Endometrial microvascular endothelial cells (primary cell): ENCODE data around the gene RBM23. TPM values are rescaled to one million over a fixed set of nuclear protein-coding genes. Genes with fewer than 3 reads are reported as not detected.

Experiments
- in situ Hi-C: cut with HindIII; loops from 2 replicates; pipeline ENCODE4 v1.10.0; 2017; ENCODE audit warnings: low sequenced_read_pairs, low pct_unique_long_range_greater_than_20kb; ENCODE audit errors: inconsistent ontology term
- total RNA-seq: library from RNA; depleted of rRNA; stranded (reverse); fragments of >200 nt; gene quantifications from one replicate; pipeline ENCODE4 v1.2.3, GENCODE V29; 2015; ENCODE audit errors: inconsistent ontology term

The RBM23 gene
- total RNA-seq, 1 donor from 2014 or later: 112 TPM

DNA sequence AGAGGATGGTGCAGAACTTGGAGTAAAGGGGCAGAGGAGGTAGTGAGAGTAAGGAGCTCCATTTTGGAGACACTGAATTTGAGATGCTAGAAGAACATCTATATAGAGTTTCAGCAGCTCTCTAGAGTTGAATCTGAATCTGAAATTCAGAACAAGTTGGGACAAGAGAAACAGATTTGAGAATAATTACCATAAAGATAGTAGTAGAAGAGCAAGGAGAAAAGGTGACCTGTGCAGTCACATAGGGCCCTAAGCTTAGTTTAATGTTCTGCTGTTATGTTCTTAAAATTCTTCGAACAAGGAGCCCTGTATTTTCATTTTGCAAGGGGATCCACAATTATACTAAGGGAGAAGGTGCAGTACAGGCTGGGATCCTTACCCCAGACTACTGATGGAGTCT, 28.5 kb downstream of the RBM23 start:
- in situ Hi-C loops: loop anchor here (10.0 kb wide), 1 partner anchor 306 kb away; the partner anchor contains the start of gene DAD1

DNA sequence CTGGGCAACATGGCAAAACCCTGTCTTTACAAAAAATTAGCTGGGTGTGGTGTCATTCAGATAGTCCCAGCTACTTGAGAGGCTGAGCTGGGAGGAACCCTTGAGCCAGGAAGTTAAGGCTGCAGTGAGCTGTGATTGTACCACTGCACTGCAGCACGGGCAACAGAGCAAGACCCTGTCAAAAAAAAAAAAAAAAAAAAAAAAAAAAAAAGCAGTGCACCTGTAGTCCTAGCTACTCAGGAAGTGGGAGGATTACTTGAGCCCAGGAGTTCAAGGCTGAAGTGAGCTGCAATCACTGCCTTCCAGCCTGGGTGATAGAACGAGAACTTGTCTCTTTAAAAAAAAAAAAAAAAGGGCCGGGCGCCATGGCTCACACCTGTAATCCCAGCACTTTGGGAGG, 30.3 kb downstream of the RBM23 start:
- in situ Hi-C loops: no loop called here

DNA sequence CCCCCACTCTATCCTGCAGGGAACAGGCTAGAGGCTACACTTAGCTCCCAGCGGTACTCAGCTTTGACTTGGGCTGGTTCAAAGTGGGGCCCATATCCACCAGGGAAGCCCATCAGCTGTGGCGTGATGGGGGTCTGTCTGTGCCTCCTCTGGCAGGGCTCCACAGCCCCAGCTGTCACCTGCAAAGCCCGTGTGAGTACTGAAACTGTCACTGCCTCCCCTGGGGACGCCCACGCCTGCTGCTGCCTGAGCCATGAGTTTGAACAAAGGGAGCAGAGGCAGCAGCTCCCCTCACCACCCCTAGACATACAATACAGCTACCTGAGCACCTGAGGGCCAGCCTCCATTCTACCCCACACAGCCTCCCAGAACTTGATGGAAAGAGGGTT, 31.0 kb downstream of the RBM23 start:
- in situ Hi-C loops: no loop called here

DNA sequence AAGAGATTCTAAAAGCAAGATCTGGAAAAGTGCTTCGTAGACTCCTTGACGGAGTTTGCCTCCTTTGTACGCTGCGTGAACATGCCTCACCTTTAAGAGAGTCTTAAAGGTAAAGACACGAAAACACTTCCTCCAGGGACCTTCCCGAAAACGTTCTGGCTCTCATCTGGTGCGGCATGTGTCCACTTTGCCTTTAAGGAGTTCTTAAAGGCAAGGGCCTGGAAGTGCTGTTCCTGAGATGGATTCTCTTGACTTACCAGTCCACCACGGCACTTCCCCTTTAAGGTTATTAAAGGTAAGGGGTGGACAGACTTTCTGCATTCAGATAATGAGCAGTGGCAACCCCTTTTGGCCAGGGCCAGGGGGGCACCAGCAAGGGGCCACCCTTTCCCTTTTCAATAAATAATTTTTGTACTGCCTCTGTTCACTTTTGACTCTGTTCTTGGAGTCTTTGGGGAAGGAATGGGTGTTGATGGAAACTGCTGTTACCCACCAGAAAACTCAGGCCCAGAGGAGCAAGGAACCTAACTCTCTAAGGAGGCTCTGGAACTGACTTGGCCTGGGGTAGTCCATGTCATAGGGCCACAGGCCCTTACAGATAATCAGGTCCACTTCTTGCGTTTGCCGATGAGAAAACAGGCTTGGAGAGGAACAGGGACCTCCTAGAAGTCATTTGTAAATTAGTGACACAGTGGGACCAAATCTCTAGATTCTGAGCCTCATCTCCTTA, 31.5 kb downstream of the RBM23 start:
- in situ Hi-C loops: no loop called here

DNA sequence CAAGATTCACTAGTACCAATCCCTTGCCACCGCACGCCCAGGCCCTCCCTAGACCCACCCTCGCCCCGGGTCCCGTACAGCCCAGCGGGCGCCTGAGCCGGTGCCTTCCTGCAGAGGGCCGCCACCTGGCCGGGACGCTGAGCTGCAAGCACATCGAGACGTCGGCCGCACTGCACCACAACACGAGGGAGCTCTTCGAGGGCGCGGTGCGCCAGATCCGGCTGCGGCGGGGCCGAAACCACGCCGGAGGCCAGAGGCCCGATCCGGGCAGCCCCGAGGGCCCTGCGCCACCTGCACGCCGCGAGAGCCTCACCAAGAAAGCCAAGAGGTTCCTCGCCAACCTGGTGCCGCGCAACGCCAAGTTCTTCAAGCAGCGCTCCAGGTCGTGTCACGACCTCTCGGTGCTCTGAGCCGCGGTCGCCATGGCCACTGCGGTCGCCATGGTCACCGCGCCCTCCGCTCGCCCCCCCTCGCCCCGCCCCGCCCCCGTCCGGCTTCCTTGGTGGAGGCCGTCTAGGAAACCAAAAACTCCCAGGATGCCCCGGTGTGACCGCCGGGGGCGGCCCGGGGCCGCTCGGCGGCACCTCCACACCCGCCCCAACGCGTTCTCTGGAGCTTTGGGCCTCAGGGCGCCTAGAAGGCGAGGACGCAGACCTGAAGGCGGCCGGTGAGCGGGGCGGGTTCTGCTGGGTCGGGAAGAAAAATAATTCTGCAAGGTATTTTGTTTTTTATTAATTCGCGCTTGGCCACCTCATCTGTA, 32.3 kb downstream of the RBM23 start:
- in situ Hi-C loops: no loop called here

DNA sequence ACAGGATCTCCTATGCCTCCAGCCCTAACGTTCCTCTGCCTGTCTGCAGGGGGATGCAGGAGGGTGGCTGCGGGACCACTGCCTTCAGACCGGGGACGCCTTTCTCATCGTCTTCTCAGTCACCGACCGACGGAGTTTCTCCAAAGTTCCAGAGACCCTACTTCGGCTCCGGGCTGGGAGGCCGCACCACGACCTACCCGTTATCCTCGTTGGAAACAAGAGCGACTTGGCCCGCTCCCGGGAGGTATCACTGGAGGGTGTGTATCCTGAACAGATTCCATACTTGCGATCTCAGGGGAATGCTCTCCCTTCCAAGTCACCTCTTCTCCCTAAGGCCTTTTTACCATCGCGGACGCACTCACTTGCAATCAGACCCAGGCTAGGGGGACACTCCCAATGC, 33.0 kb downstream of the RBM23 start:
- in situ Hi-C loops: no loop called here

DNA sequence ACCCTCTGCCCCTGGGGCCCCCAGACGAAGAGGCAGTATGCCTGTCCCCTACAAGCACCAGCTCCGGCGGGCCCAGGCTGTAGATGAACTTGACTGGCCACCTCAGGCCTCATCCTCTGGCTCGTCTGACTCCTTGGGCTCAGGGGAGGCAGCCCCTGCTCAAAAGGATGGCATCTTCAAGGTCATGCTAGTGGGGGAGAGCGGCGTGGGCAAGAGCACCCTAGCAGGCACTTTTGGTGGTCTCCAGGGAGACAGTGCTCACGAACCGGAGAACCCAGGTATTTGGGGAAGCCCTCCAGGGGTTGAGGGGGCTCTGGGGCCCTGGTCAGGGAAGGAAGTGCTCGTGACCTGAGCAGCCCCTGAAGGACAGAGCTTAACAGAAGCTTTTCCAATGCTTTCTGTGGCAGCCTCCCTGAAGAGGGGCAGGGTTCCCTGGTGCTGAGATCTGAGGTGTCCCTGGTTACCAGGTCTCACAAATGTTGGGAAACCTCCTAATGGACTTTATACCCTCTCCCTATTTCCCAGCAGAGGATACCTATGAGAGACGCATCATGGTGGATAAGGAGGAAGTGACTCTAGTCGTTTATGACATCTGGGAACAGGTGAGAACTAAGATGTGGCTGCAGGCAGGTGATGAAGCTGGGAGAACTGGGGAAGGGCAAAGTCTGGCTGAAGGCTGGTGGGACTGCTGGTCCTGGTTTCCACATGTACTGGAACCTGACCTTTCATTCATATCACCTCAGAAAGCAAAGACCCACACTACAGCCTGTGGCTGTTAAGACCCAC, 34.0 kb downstream of the RBM23 start:
- in situ Hi-C loops: no loop called here

DNA sequence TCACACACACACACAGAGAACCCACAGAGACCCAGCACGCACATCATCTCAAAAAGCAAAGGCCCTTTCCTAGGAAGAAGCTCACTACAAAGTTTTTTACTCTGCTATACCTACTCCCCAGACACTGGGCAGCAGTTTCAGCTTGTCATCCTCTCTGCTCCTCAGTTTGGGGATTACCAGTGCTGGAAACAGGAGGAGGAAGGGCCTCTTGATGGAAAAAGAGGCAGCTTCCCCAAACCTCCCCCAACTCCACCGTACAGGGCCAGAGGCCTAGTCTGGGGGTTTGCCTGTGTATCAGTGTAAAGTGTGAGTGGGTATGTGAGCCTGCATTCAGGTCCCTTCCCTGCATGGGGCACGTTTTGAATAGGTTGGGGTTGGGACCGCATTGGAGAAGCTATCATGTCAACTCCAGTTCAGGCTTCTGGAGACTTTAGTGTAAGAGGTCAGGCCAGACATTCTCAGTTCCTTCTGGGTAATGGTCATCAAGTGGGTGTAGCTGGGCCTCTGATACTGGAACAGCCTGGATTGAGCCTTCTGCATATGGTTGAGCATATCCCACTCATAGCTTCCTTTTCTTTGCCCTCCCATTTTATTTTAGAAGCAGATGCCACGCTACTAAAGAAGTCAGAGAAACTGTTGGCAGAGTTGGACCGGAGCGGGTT, 34.7 kb downstream of the RBM23 start:
- in situ Hi-C loops: no loop called here

DNA sequence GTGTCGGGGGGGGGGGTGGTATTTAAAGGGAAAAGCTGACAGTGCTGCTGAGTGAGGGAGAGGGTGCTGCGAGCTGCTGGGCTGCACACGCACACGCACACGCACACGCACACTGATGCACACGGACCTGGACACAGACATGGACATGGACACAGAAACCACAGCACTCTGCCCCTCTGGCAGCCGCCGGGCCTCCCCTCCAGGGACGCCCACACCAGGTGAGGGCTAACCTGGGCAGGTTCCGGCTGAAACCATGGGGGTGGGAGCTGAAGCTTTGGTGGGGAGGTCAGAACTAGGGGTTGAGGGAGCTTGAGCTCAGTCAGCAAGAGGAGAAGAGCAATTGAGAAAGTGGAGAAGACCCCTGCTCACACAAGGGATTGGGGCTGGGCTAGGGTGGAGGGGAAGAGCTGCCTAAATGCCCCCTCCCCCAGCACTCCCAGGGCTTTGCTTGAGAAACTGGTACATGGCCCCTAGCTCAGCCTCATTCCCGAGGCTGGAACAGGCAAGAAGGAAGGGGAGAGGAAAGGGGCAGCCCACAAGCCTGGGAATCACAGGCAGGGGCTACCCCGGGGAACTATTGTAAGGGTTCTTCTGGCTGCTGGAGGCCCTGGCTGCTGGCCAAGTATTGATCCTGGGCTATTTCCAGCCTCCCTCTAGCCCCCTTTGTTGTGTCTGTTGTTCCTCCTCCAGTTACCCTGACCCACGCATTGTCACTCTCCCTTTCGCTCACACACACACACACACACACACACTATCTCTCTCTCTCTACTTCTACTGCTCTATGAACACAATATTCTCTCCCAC, 35.6 kb downstream of the RBM23 start, which contains the start of gene REM2:
REM2 (plus strand) TSS at position 50 of the 804 bp plus-strand sequence; CDS start at position 116, 66 bp downstream.
- in situ Hi-C loops: no loop called here

DNA sequence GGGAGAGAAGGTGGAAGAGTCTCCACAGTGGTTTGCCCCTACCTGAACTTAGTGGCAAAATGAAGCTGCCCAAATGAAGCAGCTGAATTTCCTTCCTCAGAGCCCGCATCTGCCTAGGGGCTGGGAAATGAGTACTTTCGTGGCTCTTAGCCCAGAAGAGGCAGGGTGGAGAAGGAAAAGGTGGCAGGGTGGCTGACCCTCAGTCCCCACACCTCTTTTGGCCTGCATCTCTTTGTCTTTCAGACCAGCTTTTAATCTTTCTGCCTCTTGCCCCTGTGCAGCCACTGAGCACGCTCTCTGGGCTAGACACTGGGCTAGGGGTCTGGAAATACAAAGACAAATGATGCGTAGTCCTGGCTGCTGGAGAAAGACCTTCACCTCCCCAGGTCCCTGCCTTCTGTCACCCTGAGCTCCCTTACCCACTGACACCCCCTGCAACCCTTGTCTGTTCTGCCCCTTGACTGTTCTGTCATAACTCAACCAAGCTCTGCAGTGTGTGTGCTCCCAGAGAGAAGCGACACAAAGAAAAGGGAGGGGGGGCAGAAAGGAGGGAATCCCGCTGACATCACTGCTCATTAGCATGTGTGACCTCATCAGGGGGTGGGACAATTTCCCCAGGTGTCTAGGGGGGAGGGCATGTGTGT, 36.3 kb downstream of the RBM23 start:
- in situ Hi-C loops: no loop called here

DNA sequence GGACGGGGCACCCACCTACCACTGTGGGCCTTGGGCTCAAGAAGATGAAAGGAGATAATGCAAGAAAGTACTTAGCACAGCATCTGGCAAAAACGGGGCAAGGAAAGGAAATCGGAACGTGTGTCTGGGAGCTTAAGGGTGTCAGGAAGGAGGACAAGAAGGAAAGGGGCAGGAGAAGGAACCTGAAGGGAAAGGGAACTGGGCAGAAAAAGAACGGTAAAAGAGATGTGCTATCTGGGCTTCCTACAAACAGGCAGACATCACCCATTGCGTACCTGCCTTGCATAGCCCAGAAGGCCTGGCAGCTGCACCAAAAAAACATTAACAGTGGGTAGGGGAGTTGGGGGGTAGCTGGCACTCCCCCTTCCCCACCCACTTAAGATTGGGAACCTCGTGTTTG, 36.9 kb downstream of the RBM23 start:
- in situ Hi-C loops: no loop called here

DNA sequence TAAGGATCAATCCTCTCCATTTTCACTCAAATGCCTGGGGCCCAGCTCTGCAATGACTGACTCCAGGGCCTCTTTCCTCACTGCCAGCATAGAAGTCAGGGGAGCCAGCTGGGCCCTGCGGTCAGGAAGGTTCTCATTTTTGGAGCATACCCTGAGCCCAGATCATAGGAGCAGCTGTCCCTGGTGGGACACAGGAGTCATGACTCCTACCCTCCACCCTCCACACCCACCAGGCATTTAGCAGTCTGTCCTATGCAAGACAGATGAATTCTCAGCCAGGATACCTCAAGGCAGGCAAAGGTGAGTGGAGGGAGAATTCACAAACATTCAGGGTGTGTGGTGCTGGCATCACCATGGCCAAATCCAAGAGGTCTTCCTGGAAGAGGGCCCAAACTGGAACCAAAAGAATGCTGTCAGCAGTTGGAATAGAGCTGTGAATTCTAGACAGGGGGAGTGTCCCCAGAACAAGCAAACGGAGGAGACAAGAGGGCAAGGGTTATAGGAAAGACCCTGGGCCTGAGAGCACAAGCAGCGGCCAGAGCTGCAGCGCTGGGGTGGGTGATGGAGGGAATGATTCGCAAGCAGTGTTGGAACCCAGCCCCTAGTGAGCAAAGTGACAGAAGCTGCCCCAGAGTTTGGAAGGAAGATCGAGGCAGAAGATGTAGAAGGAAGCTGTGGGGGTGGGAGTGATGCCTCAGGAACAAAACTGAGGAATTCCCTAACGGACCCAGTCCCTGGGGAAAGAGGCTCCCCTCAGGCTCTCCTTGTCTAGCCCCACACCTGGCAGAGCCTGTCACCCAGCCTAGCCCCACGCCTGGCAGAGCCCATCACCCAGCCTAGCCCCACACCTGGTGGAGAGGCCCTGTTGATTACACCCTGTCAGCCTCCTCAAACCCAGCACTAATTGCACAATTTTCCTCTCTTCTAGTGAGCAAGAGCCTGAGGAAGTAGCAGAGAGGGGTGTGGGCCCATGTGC, 40.4 kb downstream of the RBM23 start:
- in situ Hi-C loops: no loop called here

DNA sequence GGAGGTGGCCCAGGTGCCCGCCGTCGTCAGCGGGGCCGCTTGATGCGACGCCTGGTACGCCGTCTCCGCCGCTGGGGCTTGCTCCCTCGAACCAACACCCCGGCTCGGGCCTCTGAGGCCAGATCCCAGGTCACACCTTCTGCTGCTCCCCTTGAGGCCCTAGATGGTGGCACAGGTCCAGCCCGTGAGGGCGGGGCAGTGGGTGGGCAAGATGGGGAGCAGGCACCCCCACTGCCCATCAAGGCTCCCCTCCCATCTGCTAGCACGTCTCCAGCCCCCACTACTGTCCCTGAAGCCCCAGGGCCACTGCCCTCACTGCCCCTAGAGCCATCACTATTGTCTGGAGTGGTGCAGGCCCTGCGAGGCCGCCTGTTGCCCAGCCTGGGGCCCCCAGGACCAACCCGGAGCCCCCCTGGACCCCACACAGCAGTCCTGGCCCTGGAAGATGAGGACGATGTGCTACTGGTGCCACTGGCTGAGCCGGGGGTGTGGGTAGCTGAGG, 41.9 kb downstream of the RBM23 start:
- in situ Hi-C loops: no loop called here

DNA sequence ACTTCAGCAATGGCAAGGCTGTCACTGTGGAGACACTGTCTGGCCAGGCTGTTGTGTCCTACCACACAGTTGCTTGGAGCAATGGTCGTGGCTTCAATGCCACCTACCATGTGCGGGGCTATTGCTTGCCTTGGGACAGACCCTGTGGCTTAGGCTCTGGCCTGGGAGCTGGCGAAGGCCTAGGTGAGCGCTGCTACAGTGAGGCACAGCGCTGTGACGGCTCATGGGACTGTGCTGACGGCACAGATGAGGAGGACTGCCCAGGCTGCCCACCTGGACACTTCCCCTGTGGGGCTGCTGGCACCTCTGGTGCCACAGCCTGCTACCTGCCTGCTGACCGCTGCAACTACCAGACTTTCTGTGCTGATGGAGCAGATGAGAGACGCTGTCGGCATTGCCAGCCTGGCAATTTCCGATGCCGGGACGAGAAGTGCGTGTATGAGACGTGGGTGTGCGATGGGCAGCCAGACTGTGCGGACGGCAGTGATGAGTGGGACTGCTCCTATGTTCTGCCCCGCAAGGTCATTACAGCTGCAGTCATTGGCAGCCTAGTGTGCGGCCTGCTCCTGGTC, 43.1 kb downstream of the RBM23 start:
- in situ Hi-C loops: no loop called here

DNA sequence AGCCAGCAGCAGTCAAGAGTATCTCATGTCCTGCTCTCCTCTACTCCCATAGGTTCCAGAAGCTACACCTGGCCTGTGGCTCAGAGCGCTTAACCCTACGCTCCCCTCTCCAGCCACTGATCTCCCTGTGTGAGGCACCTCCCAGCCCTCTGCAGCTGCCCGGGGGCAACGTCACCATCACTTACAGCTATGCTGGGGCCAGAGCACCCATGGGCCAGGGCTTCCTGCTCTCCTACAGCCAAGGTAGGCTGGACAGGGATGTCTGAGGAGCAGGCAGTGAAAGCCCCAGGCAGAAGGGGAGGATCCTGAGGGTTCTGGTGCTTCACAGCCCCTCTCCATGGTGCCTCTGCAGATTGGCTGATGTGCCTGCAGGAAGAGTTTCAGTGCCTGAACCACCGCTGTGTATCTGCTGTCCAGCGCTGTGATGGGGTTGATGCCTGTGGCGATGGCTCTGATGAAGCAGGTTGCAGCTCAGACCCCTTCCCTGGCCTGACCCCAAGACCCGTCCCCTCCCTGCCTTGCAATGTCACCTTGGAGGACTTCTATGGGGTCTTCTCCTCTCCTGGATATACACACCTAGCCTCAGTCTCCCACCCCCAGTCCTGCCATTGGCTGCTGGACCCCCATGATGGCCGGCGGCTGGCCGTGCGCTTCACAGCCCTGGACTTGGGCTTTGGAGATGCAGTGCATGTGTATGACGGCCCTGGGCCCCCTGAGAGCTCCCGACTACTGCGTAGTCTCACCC, 43.8 kb downstream of the RBM23 start:
- in situ Hi-C loops: no loop called here
